Measurements from ENCODE around the gene PVR. TPM values are rescaled to one million over a fixed set of nuclear protein-coding genes. Genes with fewer than 3 reads are reported as not detected.

The PVR gene
- total RNA-seq, 1 donor from 2014 or later: 14.8 TPM

DNA sequence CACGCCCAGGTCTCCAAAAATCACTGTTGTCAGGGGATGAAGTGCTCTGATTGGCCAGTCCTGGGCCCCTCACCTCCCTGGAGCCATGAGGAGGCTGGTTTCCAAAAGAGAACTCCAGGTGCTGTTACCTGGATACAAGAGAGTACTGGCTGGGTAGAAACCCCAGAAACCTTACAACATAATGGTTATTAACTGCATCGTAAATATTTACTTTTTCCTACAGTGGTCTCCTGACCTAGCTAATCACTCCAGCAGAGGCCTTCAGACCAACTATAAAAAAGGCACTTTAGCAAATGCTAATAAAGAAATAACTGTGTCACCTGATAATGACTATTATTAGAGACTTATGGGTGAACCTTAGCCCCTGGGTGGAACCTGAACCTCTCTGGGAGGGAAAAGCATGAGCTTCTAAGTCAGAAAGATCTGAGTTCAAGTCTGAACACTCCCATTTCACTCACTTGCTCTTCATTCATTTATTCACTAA, 31.9 kb upstream of the PVR start:
- DNase-seq: no peak
- H3K4me1 Mint-ChIP-seq (ENCODE audit: low read depth, unreplicated experiment): no peaks in the 10 kb centered on the region
- TF ChIP-seq, protein P1, sequence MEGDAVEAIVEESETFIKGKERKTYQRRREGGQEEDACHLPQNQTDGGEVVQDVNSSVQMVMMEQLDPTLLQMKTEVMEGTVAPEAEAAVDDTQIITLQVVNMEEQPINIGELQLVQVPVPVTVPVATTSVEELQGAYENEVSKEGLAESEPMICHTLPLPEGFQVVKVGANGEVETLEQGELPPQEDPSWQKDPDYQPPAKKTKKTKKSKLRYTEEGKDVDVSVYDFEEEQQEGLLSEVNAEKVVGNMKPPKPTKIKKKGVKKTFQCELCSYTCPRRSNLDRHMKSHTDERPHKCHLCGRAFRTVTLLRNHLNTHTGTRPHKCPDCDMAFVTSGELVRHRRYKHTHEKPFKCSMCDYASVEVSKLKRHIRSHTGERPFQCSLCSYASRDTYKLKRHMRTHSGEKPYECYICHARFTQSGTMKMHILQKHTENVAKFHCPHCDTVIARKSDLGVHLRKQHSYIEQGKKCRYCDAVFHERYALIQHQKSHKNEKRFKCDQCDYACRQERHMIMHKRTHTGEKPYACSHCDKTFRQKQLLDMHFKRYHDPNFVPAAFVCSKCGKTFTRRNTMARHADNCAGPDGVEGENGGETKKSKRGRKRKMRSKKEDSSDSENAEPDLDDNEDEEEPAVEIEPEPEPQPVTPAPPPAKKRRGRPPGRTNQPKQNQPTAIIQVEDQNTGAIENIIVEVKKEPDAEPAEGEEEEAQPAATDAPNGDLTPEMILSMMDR (IDR thresholded peaks at IDR 0.05; ENCODE audit: partially characterized antibody, unreplicated experiment): no peak
- H3K36me3 Mint-ChIP-seq (ENCODE audit: unreplicated experiment): no peaks in the 10 kb centered on the region
- H3K4me3 Mint-ChIP-seq (ENCODE audit: unreplicated experiment): no peak overlapping the region
- no peaks in the 10 kb centered on the region for H3K27me3 Mint-ChIP-seq (ENCODE audit: unreplicated experiment)
- H3K27ac Mint-ChIP-seq (ENCODE audit: unreplicated experiment): no peak overlapping the region
- no peaks in the 10 kb centered on the region for H3K9me3 Mint-ChIP-seq (ENCODE audit: unreplicated experiment)

DNA sequence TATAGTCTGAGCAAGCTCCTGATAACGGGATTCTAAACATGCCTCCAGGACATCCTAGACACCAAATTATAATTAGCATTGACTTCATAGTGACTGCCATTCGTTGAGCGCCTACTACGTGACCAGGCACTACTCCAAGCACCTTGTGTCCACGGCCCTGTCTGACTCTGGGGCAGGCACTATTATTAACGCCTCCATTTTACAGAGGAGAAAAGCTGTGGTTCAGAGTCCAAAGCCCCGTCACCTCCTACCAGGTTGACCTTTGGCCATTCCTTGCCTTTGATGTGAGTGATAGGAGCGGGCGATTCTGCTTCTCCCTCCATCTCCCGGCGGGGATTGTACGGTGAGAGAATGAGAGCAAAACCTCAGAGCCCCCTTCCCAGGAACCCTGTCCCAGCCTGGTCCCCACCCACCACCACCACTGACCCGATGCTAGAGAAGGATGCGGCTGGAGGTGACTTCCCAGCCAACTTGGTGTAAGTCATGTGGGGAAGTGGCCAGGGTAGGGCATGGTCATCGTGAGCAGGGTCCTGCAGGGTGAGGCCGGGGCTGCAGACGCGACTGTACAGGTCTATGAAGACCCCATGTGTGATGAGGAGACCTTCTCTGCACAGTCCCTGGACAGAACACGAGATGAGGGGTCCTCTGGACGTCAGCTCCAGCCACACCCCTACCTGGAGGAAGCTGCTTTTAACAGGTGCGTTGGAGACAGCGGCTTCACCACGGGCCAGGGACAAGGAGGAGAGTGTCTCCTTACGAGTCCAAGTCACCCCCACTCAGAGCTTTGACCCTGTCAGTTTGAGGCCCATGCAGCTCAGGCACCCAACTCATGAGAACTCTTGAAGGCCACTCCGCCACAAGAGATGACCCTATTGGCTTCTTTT, 30.2 kb upstream of the PVR start, which contains the start of gene IGSF23:
Gene IGSF23 (plus strand): TSS at position 269 of the 884 bp plus-strand sequence. CDS start 83 bp downstream, at position 352.
- TF ChIP-seq, protein P1 (IDR thresholded peaks at IDR 0.05; ENCODE audit: partially characterized antibody, unreplicated experiment): no peak
- Mint-ChIP-seq H3K9me3 (ENCODE audit: unreplicated experiment) (no peaks in the 10 kb centered on the region), H3K27ac (ENCODE audit: unreplicated experiment) (no peak within 1 kb of the TSS), H3K27me3 (ENCODE audit: unreplicated experiment) (no peaks in the 10 kb centered on the region), H3K4me3 (ENCODE audit: unreplicated experiment) (no peak within 1 kb of the TSS), H3K4me1 (ENCODE audit: low read depth, unreplicated experiment) (no peaks in the 10 kb centered on the region), H3K36me3 (ENCODE audit: unreplicated experiment) (no peaks in the 10 kb centered on the region)
- no peak for DNase-seq

DNA sequence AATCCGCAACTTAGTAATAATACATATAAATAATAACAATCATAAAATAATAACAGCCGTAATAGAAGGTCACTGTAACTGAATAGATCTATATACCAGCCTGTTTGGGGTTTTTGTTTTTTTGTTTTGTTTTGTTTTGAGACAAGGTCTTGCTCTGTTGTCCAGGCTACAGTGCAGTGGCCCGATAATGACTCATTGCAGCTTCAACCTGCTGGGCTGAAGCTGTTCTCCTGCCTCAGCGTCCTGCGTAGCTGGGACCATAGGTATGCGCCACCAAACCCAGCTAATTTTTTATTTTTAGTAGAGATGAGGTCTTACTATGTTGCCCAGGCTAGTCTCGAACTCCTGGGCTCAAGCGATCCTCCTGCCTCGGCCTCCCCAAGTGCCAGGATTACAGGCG, 29.4 kb upstream of the PVR start:
- no peaks in the 10 kb centered on the region for H3K36me3 Mint-ChIP-seq (ENCODE audit: unreplicated experiment)
- H3K4me1 Mint-ChIP-seq (ENCODE audit: low read depth, unreplicated experiment): no peaks in the 10 kb centered on the region
- TF ChIP-seq, protein P1 (IDR thresholded peaks at IDR 0.05; ENCODE audit: partially characterized antibody, unreplicated experiment): no peak
- H3K27me3 Mint-ChIP-seq (ENCODE audit: unreplicated experiment): no peaks in the 10 kb centered on the region
- H3K9me3 Mint-ChIP-seq (ENCODE audit: unreplicated experiment): no peaks in the 10 kb centered on the region
- no peak for DNase-seq
- no peak overlapping the region for H3K27ac Mint-ChIP-seq (ENCODE audit: unreplicated experiment)
- no peak overlapping the region for H3K4me3 Mint-ChIP-seq (ENCODE audit: unreplicated experiment)

DNA sequence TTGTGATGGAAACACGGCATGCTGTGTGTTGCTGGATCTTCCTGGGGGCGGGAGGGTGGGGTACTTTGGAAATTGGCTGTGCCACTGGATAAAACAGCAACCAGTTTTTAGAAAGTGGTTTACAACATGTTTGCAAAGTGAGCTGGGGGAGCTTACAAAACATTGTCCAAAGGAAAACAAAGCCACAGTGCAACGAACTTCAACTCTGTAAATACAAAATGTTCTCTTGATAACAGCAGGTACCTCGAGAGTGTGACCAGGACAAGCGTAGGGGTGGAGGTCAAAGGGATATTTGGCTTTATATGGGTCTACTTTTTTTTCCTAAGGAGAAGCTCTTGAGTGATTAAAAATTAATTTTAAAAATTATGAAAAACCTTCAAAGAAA, 27.9 kb upstream of the PVR start:
- no peaks in the 10 kb centered on the region for H3K4me1 Mint-ChIP-seq (ENCODE audit: low read depth, unreplicated experiment)
- H3K27ac Mint-ChIP-seq (ENCODE audit: unreplicated experiment): no peak overlapping the region
- H3K4me3 Mint-ChIP-seq (ENCODE audit: unreplicated experiment): no peak overlapping the region
- no peaks in the 10 kb centered on the region for H3K27me3 Mint-ChIP-seq (ENCODE audit: unreplicated experiment)
- no peak for DNase-seq
- TF ChIP-seq, protein P1 (IDR thresholded peaks at IDR 0.05; ENCODE audit: partially characterized antibody, unreplicated experiment): no peak
- peaks cover 2% of the 10 kb centered on the region for H3K9me3 Mint-ChIP-seq (ENCODE audit: unreplicated experiment)
- no peaks in the 10 kb centered on the region for H3K36me3 Mint-ChIP-seq (ENCODE audit: unreplicated experiment)
